Measurements from ENCODE around the gene SGMS1. TPM values are rescaled to one million over a fixed set of nuclear protein-coding genes. Genes with fewer than 3 reads are reported as not detected.

Gene SGMS1
- total RNA-seq, 1 experiment from 2014 or later = 20.4 TPM

DNA sequence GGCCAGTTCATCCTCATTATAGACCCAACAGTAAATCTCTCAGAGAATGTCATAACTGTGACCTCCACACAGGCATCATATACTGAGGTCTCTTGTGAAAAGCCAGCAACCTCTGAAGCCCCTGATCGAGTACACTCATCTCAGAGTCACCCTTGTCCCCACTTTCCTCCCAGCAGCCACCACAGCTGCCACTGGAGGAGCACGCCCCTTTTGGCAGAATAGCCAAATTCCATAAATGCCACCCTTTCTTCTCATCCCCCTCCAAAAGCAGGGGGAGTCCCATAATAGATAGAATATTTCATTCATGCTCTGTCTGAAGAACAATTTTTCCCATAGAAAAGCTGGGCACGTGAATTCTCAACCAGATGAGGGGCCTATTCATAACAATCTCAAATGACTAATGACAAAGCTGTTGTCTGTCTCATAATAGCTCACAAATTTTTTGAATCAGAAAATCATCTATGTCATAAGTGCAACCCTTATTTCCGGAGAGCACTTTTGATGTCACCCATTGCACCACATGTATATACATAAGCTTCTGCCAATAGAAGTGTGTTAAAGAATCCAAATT, 47.4 kb downstream of the SGMS1 start:
- Histone ChIP-seq H3K9ac (ENCODE audit: extremely low read depth, insufficient read length, low read length) (no peak overlapping the region), H3K56ac (ENCODE audit: insufficient read length, low read depth, low read length) (no peak overlapping the region), H3K14ac (ENCODE audit: insufficient read depth, low read length) (no peak overlapping the region), H3K9me3 (ENCODE audit: control insufficient read depth, low read depth, low read length) (no peaks in the 10 kb centered on the region), H2BK120ac (ENCODE audit: low read depth, low read length, poor library complexity, severe bottlenecking) (no peak overlapping the region), H2BK12ac (ENCODE audit: insufficient read length, low read depth, low read length) (no peak overlapping the region), H3K4me1 (ENCODE audit: insufficient read depth, low read length) (peaks cover 23% of the 10 kb centered on the region), H3K79me1 (ENCODE audit: insufficient read depth, low read depth, low read length, poor library complexity, severe bottlenecking) (peaks cover 6% of the 10 kb centered on the region), H2AK5ac (ENCODE audit: insufficient read length, low read length) (no peak overlapping the region), H4K8ac (replicated peaks; ENCODE audit: insufficient read length, low read depth, low read length) (no peak overlapping the region), H4K5ac (ENCODE audit: insufficient read length, low read depth, low read length) (no peak overlapping the region), H2BK20ac (ENCODE audit: low read depth, low read length, poor library complexity, severe bottlenecking) (no peak overlapping the region), H3K4ac (ENCODE audit: low read depth, low read length) (no peak overlapping the region; the same call in 1 of the 2 replicates), H2AFZ (ENCODE audit: low read length) (no peak overlapping the region), H2BK15ac (ENCODE audit: low read depth, low read length) (no peak overlapping the region), H3K4me2 (ENCODE audit: insufficient read depth, insufficient read length, low read length) (no peak overlapping the region), H3K27me3 (ENCODE audit: insufficient read depth, low read length) (no peaks in the 10 kb centered on the region), H3T11ph (ENCODE audit: low read length) (no peak overlapping the region), H3K23me2 (ENCODE audit: insufficient read length, low read depth, low read length, poor library complexity, severe bottlenecking) (no peaks in the 10 kb centered on the region), H3K18ac (ENCODE audit: insufficient read length, low read depth, low read length) (no peak overlapping the region), H3K27ac (ENCODE audit: insufficient read length, low read depth, low read length) (no peak overlapping the region), H2BK5ac (ENCODE audit: insufficient read length, low read length) (no peak overlapping the region), H3K23ac (ENCODE audit: insufficient read length, low read depth, low read length) (no peak overlapping the region), H3K79me2 (ENCODE audit: insufficient read depth, low read length) (peaks cover 6% of the 10 kb centered on the region; the same call in 1 of the 2 replicates), H4K20me1 (ENCODE audit: control insufficient read depth, insufficient read depth, insufficient read length) (no peaks in the 10 kb centered on the region), H4K91ac (ENCODE audit: insufficient read length, low read depth, low read length) (no peak overlapping the region)
- Mint-ChIP-seq H3K27ac (peak overlapping the region in 1 of 3 experiments; percentile 72; a peak in 1 of 7 replicates), H3K4me1 (peaks cover 65 to 75% of the 10 kb centered on the region in 2 experiments), H3K9me3 (no peaks in the 10 kb centered on the region), H3K36me3 (ENCODE audit: insufficient read depth in 1 of 3, low read depth in 3 of 3) (no peaks in the 10 kb centered on the region; a peak in 1 of 7 replicates), H3K4me3 (no peak overlapping the region), H3K27me3 (ENCODE audit: low read depth) (no peaks in the 10 kb centered on the region)
- no CpG with 5 or more reads among the region's 4 CpGs for WGBS (ENCODE audit: extremely low coverage, insufficient read length, low lambda C conversion rate)
- TF ChIP-seq, protein P1, sequence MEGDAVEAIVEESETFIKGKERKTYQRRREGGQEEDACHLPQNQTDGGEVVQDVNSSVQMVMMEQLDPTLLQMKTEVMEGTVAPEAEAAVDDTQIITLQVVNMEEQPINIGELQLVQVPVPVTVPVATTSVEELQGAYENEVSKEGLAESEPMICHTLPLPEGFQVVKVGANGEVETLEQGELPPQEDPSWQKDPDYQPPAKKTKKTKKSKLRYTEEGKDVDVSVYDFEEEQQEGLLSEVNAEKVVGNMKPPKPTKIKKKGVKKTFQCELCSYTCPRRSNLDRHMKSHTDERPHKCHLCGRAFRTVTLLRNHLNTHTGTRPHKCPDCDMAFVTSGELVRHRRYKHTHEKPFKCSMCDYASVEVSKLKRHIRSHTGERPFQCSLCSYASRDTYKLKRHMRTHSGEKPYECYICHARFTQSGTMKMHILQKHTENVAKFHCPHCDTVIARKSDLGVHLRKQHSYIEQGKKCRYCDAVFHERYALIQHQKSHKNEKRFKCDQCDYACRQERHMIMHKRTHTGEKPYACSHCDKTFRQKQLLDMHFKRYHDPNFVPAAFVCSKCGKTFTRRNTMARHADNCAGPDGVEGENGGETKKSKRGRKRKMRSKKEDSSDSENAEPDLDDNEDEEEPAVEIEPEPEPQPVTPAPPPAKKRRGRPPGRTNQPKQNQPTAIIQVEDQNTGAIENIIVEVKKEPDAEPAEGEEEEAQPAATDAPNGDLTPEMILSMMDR (conservative IDR thresholded peaks at IDR 0.05) = no peak
- no peak for DNase-seq
